ENCODE data around the gene MYO3A. TPM values are rescaled to one million over a fixed set of nuclear protein-coding genes. Genes with fewer than 3 reads are reported as not detected.

MYO3A gene
- total and polyA plus RNA-seq, 2 donors (not counting 3 experiments of a cell fraction or from before 2014, with no cell fraction given) = not detected

DNA sequence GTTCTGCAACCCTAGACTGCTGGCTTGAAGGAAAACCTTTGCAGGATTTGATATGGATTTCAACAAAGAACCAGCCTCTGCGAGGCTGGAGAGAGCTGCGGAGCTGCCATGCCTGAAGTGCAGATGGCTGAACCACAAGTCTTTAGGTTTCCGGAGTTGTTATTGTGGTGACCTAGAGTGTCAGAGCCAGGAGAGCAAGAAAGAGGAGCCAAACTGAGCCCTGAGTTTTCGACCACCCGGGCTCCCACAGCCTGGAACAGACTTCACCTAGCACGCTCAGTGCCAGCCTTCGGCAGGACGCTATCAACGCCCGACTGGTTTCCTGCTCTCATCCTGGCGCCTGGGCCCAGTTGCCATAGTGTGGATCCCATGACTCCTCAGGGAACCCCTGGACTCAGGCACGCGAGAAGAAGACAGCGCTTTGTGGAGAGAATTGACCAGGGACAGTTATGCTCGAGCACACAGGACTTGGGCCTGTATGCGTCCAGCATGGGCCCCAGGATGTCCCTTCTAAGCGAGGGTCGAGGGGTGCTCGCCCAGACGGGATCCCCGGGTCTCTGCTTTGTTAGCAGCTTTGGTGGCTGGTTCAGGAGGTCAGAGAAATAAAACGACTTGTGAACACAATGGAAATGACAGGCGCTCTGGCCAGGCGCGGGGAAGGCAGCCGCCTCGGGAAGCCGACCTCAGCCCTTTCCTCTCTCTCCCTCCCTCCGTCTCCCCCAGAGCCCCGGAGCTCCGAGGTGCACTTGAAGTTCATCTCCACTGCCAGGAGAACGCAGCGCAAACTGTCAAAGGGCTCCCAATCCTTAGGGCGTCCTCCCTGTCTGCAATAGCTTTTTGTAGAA lies 280.7 kb downstream of the MYO3A start:
- Histone ChIP-seq H3K4me2 (ENCODE audit: insufficient read depth, low read length) (no peak overlapping the region), H2AFZ (ENCODE audit: low read depth, low read length) (no peak overlapping the region), H3K9me1 (replicated peaks; ENCODE audit: control insufficient read depth, extremely low read depth, insufficient read depth, low read length) (no peaks in the 10 kb centered on the region), H3K9me3 (replicated peaks; ENCODE audit: control insufficient read depth, insufficient read depth, low read length) (no peaks in the 10 kb centered on the region), H3K4me1 (ENCODE audit: control insufficient read depth, extremely low read depth, insufficient read depth, low read length) (no peaks in the 10 kb centered on the region), H3K27ac (ENCODE audit: insufficient read depth, low read depth, low read length) (no peak overlapping the region), H3K4me3 (replicated peaks in 1 of 3; ENCODE audit: insufficient read depth in 1 of 3, low read depth in 1 of 3, low read length in 3 of 3) (no peak overlapping the region), H4K20me1 (replicated peaks; ENCODE audit: control insufficient read depth, extremely low read depth, insufficient read depth, low read length) (no peaks in the 10 kb centered on the region), H3K27me3 (ENCODE audit: control insufficient read depth in 2 of 2, insufficient read depth in 2 of 2, low read length in 2 of 2) (peaks cover 27 to 51% of the 10 kb centered on the region in 2 experiments), H3K36me3 (ENCODE audit: control insufficient read depth in 2 of 2, extremely low read depth in 1 of 2, insufficient read depth in 2 of 2, low read length in 2 of 2) (no peaks in the 10 kb centered on the region), H3K79me2 (ENCODE audit: control insufficient read depth, insufficient read depth, low read length) (no peaks in the 10 kb centered on the region), H3K9ac (replicated peaks; ENCODE audit: extremely low read depth, insufficient read depth, low read length) (no peak overlapping the region)
- no peak for TF ChIP-seq CTCF (IDR thresholded peaks at IDR 0.05; ENCODE audit: extremely low read depth in 1 of 2, insufficient read depth in 1 of 2, low read depth in 1 of 2, low read length in 2 of 2)
- no peak for TF ChIP-seq GATA2 (IDR thresholded peaks at IDR 0.05; ENCODE audit: insufficient read depth, insufficient read length, low read depth, low read length)
- TF ChIP-seq MYC (IDR thresholded peaks at IDR 0.05; ENCODE audit: low read depth, low read length) = no peak
- no peak for TF ChIP-seq POLR2AphosphoS5 (IDR thresholded peaks at IDR 0.05; ENCODE audit: insufficient read depth, low read depth, low read length)
- TF ChIP-seq EZH2 (IDR thresholded peaks at IDR 0.05; ENCODE audit: borderline replicate concordance, low read depth, low read length, severe bottlenecking) = no peak
- no peak for TF ChIP-seq JUN (IDR thresholded peaks at IDR 0.05; ENCODE audit: borderline replicate concordance, insufficient read depth, insufficient read length, low read depth)
- TF ChIP-seq FOS (IDR thresholded peaks at IDR 0.05; ENCODE audit: borderline replicate concordance, insufficient read depth, low read length) = no peak
- no peak for TF ChIP-seq MAX (IDR thresholded peaks at IDR 0.05; ENCODE audit: insufficient read depth, insufficient read length)
- FAIRE-seq (no peak), DNase-seq (ENCODE audit: low read depth, low spot score) (no peak)
- intact Hi-C loops (cut with micrococcal nuclease) = no loop called here
- no TSS peak for BruUV-seq (replicated peaks)
- POLR2A ChIA-PET = no interaction called here
- dilution Hi-C loops (cut with MboI; ENCODE audit: extremely low pct_ligation_motif_present, low sequenced_read_pairs) = no loop called here
- CTCF ChIA-PET = no interaction called here

All from endothelial cell of umbilical vein (primary cell).